Measurements from ENCODE around the gene SERPINA4.
A peak's percentile ranks its signal among the peaks of the same experiment; 100 is the strongest.
"Not testable (repeated sequence)": the region's sequence is repeated elsewhere in the genome, so short reads cannot be mapped to it uniquely, and the experiment has no call there.

SERPINA4 gene

GRCh38 chr14:94588311-94588710, 27.1 kb downstream of the SERPINA4 start:
- no peak for DNase-seq

GRCh38 chr14:94591073-94591472, 29.8 kb downstream of the SERPINA4 start:
- no peak for DNase-seq

GRCh38 chr14:94591871-94592270, 30.6 kb downstream of the SERPINA4 start:
- DNase-seq = no peak

- DNase-seq = no peak
These were observed 31.2 kb downstream of the SERPINA4 start for GRCh38 chr14:94592457-94592856.

- DNase-seq = no peak
These were observed 32.1 kb downstream of the SERPINA4 start for GRCh38 chr14:94593376-94593748.

GRCh38 chr14:94593749-94594431, 32.6 kb downstream of the SERPINA4 start:
- no peak for DNase-seq

- no peak for DNase-seq
These were observed 33.2 kb downstream of the SERPINA4 start for GRCh38 chr14:94594441-94594840.

- DNase-seq = no peak
These were observed 34.7 kb downstream of the SERPINA4 start for GRCh38 chr14:94595912-94596311.

- DNase-seq = no peak
These were observed 35.1 kb downstream of the SERPINA4 start for GRCh38 chr14:94596361-94596760.

GRCh38 chr14:94597788-94598187, 36.5 kb downstream of the SERPINA4 start:
- no peak for DNase-seq

GRCh38 chr14:94598506-94598815, 37.2 kb downstream of the SERPINA4 start:
- DNase-seq = no peak

- DNase-seq = peak in 42 of 56 donors; percentile 9 to 85 (median 60)
These were observed 37.8 kb downstream of the SERPINA4 start for GRCh38 chr14:94598816-94599655.

GRCh38 chr14:94599656-94600004, 38.4 kb downstream of the SERPINA4 start:
- DNase-seq = no peak

GRCh38 chr14:94600148-94600545, 38.9 kb downstream of the SERPINA4 start:
- no peak for DNase-seq

- peak in 33 of 56 donors; percentile 5 to 70 (median 33) for DNase-seq
These were observed 40.7 kb downstream of the SERPINA4 start for GRCh38 chr14:94601884-94602391.

- no peak for DNase-seq
These were observed 41.5 kb downstream of the SERPINA4 start for GRCh38 chr14:94602722-94603121.

GRCh38 chr14:94605361-94605760, 44.1 kb downstream of the SERPINA4 start:
- no peak for DNase-seq

GRCh38 chr14:94608966-94609365, 47.7 kb downstream of the SERPINA4 start:
- DNase-seq = not testable (repeated sequence)

- no peak for DNase-seq
These were observed 49.9 kb downstream of the SERPINA4 start for GRCh38 chr14:94611179-94611578.

GRCh38 chr14:94612174-94612573, 50.9 kb downstream of the SERPINA4 start, which contains the start of gene SERPINA3:
Gene SERPINA3, plus strand, starts transcription at chr14:94612391. Its CDS starts 2,051 bp downstream, at chr14:94614442.
- peak in 1 of 56 donors; percentile 10 for DNase-seq

- no peak for DNase-seq
These were observed 51.6 kb downstream of the SERPINA4 start for GRCh38 chr14:94612580-94613554.
